HG02943 (cell line): ENCODE measurements around the gene HOXC10.

Source experiments
- ATAC-seq: cut with Tn5 transposase; IDR thresholded peaks from one replicate; pipeline ENCODE4 v1.9.1; 2021; ENCODE audit warnings: mild to moderate bottlenecking, low read depth, moderate library complexity; ENCODE audit not compliant: unreplicated experiment

HOXC10 gene

DNA sequence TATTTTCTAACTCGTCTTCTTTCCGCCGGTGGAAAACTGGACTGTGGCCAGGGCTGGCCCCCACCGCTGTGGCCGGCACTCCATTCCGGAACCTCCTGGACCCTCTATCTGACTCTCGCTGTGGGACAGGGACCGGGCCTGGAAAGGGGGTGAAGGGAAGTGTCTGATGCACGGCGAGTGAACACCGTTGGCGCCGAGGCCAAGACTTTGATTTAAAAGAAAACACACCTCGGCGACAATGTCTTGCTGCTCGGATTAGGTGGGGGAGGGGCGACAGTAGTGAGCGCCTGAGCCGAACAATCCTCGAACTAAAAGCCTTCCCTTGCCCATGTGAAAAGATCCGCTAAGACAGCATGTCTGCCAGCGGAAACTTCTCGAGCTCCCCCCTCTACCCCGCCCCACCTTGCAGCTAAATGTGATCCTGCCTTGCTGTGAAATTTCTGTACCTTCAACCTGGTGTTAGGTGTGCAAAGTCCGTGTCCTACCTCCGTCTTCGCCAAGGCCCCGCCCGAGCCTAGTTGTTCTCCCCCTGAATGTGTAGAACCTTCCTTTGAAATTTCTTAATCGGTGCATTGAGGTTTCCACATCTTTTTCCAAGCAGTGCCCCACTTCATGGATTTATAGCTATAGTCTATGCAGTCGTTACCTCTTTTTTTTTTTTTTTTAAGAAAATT, 9.3 kb upstream of the HOXC10 start:
- no peak for ATAC-seq

DNA sequence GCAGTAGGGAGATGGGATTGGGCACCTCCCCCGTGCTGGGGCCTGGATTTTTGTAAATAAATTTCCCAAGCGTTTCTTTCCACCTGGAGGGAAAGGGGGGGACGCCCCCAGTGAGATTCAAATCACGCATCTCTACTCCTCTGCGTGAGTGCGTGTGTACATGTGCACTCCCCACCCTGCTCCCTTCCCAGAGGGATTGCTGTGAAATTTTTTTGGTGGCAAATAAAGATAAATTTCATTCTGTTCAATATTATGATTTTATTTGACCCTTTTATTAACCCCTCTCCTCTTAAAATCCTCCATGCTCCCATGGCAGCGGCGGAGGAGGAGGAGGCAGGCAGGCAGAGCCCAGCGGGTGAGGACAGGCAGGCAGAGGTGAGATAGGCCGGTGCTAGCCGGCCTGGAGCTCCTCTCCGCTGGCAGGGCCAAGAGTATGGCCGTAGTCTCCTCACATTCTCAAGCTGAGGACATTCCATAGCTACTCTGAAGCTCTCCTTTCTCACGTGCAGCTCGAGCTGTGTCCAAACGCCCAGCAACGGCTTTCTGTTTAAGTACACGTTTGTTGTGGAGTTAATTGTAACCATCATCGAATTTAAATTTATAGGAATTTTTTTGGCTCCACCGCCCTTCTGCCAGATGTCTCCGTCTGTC, 8.6 kb upstream of the HOXC10 start:
- ATAC-seq = no peak

DNA sequence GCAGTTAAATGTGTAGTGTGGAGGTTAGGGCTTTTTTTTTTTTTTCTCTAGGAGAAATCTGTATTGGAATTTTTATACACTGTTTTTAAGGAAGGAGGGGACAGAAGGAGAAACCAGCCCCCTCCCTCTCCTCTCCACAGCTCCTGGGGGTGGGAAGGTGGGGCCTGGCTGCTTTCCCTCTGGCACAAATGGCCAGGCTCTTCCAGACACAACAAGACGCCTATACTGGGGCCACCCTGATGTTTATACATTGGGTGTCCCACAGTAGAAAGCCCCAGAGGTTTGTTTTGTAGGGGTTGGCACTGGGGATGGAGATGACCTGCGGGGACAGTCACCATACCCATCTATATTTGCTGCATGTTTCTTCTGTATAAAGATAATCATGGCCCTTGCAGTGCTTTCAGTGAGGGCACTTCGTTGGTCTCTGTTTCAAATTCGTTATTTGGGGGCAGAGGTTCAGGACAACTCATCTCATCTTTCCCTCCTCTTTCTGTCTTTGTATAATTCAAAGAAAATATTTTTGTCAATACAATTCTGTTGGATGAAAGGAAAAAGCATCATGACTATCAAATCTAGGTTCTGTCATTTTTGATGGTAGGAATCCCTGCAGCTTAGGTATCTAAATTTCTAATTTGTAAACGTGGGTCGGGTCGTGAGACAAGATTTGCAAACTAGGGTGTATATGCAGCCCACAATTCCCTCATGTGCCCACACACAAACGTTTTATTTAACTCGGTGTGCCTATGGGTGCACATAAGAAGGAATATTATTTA, 7.9 kb upstream of the HOXC10 start:
- no peak for ATAC-seq

DNA sequence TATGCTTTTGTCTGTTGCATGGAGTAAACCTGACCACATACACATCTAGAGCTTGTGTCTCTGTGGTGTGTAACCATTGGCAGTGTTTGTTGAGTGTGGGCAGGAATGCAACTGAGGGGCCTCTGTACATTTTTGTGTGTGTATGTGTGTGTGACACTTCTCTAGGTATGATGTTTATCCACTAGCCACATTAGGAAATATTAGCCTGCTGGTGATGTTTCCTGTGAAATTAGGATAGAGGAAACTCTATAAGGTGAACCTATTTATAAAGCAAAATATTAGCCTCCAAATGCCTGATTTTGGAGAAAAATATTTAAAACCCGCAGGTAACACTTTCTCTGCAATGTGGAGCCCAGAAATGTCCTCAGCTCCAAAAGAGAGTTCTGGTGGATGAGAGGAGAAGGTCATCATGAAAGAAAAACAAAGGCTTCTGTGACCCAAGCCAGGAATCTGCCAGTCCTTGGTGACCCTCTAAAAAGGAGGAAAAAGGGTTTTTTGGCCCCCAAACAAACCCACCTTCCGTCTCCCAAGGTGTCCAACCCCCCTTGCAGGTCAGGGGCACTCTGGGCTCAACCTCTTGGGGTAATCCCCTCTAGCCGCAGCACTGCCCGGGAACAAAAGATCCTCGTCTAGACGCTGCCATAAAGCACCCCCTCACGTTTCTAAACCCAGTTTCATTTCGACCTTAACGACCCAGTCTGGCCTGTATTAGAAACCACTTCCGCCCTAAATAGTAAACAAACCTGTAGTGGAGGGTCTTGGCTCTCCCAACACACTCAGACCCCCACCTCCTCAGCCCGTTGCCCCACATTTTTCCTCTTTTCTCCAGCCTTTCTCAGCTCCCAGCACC, 7.1 kb upstream of the HOXC10 start:
- ATAC-seq = no peak

DNA sequence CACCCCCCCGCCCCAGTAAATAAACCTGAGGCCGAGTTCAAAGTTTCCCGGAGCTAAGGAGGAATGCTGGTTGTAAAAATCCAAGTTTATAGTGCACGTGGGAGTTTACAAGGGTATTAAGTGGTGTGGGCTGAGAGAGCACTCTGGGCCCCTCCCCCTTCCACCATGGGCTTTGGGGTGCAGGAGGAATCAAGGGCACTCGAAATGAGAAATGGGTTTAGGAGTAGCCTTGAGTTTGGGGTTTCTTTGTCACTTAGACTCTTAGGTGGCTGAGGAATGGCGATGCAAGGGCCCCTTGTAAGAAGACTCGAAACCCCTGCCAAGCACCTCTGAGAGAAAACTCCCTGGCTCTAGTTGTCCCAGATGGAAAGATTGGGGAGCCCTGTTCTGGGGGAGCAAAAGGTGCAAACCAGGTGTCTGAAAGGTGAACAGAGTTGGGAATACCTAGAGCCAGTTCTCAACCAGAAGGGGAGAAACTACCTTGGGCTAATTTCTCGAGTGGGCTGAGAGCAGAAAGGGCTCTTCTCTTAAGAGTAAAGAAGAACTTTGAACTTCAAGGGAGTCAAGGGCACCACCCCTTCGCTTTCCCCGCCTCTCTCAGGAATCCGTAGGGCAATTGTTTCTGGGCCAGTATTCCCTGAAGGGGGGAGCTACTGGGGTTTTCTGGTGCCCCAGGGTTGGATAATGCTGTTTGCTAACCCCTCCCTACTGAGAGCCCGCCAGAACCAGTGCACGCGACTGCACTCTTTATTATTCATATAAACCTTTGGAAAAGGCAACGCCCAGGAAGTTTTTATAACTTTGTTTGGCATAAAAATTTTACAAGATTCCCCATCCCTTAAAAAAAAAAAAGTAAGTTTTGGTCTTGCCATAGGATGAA, 6.2 kb upstream of the HOXC10 start:
- ATAC-seq = no peak

DNA sequence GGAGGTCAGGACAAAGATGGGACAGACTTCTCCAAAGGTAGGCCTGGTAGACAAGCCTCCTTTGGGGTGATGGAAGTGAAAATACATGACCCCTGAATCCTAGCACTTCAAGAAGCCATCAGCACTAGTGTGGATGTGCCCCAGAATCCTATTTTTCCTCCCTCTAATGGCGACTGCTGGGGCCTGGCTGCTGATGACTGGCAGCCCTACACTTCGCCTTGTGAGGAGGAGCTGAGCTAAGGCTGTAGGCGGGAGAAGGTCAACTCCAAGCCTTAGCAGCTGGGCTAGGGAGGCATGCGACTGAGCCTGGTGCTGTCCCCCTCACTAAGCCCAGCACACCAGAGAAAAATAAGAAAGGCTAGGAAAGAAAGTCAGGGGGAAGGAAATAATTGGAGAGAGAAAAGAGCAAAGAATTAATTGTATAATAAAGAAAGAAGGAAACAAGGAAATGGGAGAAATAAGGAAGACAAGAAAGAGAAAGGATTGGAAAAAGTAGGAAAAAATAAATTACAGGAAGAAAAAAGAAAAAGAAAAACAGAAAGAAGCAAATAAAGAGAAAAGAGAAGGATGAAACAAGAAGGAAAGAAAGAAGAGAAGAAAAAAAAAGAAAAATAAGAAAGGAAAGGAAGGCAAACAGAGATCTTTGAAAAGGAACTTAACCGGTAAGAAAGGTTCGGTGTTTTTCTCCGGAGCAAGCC, 4.7 kb upstream of the HOXC10 start:
- no peak for ATAC-seq

DNA sequence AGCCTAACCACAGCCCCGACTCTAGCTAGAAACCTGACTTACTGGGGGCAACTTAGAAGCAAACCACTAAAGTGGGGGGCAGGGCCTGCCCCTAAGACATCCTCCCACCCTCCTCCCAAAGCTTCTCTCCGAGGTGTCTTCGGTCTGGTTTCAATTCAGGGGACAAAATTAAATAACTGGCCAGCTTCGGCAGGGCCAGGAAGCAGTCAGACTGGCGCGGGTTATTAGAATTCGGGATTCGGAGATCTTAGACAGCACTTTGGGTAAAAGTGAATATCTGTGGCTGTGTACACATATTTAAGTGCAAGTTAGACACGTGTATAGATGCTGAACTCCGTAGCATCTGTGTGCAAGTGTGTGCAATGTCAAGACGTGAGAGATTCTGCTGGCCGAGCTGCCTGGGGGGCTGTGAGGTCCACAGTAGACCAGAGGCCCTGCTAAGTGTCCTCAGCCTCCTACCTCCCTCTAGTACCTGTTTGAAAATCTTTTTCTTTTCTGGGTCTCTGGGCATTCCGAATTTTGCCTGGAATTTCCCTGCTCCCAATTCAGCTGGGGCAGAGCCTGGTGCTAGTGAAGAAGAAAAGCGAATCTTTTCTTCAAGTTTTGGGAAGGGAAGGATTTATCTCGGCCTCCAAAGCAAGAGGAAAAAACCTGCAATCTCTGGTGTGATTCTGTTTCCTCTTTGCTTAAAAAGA, 4.0 kb upstream of the HOXC10 start:
- no peak for ATAC-seq

DNA sequence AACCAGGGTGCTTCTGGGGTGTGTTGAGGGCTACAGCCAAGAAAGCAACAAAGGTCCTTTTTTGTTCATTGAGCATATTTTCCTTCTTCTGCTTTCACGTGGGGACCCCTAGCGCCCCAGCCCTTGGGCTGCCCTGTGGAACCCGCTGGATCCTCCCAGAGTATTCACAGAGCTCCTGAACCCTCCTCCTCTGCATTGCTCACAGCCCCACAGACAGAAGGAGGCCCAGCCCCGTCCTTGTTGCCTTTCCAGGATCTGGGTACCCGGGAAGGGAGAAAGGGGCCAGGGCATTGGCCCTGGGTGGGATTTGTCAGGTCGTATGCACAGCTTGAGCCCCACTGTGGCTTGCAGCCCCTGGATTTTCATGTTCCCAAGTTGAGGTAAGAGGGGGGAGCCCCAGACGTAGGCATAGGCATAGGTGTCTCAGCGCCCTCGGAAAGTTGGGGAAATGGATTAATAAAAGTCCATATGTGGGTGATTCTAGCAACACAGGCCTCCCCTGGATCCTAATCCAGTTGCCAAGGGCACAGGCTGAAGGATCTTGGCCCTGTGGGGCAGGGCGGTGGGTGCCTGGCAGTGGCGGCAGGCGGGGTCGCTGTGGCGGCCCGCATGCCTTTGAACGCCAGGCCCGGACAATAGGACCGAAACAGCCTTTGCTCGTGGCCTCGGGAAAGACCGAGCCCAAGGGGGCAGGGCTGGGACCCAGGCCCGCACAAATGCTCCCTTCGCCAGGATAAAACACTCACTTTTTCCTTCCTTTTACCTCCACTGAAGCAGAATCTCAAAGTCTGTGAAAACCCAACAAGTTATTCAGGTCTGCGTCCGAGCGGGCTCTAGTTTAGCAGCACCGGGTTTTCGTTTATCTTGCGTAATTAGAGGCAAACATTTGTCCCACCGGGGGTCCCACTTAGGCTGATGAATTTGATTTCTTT, 3.0 kb upstream of the HOXC10 start:
- no peak for ATAC-seq

DNA sequence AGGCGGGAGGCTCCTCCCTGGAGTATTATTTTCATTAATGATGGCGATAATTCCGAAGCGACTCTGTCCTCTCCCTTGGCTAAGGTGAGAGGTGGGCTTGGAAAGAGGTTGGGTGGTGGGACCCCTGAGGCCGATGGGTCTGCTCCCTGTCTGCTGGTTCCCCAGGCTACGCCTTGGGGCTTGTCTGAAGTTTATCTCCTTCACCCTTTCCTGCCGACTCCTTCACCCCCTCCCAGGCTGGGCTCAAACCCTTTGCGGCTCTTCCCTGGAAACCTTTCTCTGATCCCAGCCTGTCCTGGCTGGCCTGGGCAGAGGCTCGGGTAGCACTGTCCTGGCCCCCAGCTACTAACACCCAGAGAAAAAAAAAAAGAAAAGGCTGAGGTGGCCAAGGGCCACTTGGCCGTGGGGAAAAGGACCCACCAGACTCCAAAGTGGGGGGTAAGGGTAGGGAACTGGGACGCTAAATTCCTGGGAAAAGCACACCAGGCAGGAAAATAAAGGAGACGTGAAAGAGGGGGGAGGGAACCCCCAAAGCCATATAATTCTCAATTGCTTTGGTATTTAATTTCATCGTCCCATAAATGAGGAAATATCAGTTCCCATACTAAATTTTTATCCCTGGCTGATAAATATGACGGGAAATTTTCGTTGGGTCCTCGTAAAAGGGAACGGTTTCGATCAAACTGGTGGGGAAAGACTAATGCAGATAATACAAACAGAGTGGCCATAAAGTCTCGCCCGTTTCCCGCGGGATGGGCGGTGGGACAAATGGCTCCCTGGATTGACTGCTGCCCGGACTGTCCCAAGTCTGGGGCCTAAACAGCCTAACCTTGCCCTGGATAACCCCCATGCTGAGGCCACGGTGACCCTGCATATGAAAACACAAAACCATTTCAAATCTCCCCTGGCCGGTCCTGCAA, 2.0 kb upstream of the HOXC10 start:
- no peak for ATAC-seq

DNA sequence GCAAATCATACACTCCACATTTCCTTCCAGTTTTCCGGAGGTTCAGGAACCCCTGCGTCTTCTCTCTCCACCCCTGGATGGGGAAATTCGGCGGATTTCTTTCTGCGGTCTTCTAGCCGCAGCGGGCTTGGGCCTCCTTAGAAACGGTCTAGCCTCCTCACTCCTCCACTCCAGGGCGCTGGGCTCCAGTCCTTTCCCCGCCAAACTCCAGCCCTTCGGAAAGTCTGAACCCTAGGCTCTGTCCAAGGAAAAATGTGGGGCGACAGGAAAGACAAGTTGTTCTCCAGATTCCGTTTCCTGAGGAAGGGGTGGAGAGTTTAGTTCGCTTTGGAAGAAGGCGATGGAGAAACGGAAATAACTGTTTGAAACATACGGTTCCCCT, 1.4 kb upstream of the HOXC10 start:
- ATAC-seq = no peak

DNA sequence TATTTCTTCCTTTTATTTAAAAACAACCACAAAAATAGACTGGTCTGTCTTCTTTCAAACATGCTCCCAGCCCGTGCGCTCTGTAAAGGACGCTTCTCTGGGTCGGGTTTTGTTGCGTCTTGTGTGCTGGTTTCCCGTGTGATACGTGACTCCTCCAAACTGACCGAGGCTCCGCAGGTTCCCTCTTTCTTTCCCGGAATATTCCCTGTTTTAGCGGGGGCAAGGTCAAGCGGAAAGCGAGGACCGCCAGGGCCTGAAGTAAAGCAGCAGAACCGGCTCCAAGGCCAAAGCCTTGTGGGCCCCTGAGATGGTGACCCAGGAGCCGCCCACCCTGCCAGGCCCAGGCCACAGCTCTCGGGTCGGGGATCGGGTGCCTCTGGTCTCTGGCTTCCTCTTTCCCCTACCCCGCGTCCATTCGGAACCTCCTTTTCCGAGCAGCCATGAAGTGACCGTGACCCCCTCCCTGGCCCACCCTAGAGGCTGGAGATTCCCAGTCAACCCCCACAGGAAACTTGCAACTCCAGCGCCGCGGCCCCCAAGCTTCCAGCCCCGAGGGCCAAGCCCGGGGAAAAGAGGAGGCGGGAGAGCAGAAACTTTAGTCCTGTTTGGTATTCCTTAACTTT, 885 bp upstream of the HOXC10 start:
- ATAC-seq = no peak

DNA sequence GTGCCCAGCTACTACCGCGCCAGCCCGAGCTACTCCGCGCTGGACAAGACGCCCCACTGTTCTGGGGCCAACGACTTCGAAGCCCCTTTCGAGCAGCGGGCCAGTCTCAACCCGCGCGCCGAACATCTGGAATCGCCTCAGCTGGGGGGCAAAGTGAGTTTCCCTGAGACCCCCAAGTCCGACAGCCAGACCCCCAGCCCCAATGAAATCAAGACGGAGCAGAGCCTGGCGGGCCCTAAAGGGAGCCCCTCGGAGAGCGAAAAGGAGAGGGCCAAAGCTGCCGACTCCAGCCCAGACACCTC, 697 bp downstream of the HOXC10 start:
- no peak for ATAC-seq

DNA sequence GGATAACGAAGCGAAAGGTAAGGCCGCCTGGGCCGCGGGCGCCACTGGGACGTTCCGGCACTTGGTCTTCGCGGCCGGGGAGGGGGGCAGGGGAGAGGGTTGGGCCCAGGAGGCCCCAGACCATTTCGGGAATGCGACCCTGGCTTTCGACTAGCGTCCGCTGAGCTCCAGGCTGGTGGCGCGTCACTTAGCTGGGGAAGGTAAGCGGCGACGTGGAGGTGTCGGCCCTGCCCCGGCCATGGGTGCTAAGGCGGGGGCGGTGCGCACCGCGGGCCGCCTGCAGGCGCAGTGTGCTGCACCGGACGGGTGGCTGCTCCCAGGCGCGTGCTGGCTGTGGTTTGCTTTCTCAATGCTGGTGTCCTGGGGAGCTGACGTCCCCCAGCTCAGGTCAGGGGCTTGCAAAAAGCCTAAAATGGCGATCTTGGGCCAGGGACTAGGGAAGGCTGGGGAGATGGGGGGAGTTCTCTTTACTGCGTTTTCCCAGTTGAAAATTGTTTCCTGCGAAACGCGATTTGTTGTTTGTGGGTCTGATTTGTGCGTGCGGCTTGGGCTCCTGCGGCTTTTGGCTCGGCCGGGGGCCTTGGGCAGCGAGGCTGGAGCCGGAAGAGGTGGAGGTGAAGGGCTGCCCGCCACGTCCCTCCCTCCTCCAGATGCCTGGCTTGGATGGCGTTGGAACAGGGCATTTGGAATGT, 1.2 kb downstream of the HOXC10 start:
- no peak for ATAC-seq

DNA sequence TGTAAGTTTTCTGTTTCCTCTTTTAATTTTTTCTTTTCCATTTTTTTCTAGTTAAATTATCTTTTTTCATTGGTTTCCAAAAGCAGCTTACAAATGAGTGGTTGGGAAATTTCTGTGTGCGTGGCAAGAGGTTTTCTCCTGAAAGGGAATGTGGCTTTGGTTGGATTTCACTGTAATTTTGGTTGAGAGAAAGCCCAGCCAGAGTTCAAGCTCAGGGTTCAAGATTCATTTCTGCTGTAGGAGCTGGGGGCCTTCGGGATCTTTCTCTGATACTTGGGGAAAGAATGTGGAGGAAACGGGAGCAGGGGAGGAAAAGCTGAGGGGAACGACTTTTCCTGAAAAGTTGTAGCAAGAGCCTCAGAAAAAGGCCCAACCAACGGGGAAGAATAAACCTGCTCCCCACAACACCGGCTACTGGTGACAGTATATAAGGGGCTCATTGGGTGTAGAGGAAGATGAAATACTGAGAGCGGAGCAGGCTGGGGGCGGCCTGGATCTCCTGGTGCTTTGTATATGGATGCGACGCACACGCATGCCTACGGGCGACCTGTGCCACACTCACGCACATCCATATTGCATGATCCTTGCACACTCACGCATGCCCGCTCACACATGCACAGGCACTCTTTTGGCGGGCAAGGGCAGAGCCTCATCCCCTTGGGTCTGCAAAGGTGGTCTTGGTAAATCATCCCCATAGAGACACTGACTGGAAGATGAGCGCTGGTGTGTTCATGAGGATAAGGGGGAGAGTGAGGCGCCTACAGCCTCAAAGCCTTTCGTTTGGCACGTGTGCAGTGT, 1.9 kb downstream of the HOXC10 start:
- ATAC-seq = no peak

DNA sequence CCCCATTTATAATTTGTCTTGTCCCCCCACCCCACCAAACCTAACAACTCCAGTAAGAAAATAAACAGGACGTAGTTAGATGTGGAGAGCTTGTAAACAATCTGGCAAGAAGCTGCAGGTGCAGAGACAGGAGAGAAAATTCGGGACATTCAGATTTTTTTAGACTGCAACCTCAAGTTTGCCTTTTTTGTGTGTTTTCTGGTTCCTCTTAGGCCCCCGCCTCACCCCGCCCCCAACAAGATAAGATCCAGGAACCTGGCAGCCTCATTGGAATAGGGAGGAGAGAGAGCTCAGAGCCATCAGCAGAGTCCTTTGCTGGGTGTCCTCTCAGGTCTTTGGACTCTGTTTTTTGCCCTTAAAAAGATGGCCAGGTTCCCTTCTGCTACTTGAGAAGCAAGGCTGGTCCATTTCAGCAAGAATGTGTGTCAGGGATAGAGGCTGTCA, 2.9 kb downstream of the HOXC10 start:
- no peak for ATAC-seq
